Ammon's horn (tissue), 1 donor: ENCODE data around the gene HRAS.
A peak's percentile ranks its signal among the peaks of the same experiment; 100 is the strongest.

Experiments
- DNase-seq: peaks from one replicate; pipeline ENCODE4 v3.0.0-alpha.2; 2016; ENCODE audit warnings: low spot score

HRAS gene

GRCh38 chr11:494761-495536 lies 40.4 kb downstream of the HRAS start:
- peak; percentile 94 for DNase-seq

- DNase-seq: no peak
Observed at GRCh38 chr11:492427-493226, 42.7 kb downstream of the HRAS start.

- no peak for DNase-seq
Observed at GRCh38 chr11:491358-491757, 44.0 kb downstream of the HRAS start.

- DNase-seq: no peak
Observed at GRCh38 chr11:490930-491260, 44.5 kb downstream of the HRAS start.

GRCh38 chr11:490186-490929 lies 45.0 kb downstream of the HRAS start:
- DNase-seq: no peak

DNA sequence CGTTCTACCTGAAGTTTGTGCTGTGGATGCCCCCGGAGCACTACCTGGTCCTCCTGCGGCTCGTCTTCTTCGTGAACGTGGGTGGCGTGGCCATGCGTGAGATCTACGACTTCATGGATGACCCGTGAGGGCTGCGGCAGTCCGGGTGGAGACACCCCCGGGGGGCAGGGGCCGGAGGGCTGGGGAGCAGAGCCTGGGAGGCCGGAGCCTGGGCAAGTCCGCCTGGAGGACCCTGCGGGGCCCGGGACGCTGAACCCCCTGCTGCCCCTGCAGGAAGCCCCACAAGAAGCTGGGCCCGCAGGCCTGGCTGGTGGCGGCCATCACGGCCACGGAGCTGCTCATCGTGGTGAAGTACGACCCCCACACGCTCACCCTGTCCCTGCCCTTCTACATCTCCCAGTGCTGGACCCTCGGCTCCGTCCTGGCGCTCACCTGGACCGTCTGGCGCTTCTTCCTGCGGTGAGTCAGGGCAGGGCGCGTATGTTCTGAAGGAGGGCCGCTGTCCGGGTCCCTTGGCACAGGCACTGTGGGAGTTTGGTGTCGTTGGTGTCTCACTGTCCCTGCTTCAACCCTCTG lies 45.7 kb downstream of the HRAS start:
- no peak for DNase-seq

DNA sequence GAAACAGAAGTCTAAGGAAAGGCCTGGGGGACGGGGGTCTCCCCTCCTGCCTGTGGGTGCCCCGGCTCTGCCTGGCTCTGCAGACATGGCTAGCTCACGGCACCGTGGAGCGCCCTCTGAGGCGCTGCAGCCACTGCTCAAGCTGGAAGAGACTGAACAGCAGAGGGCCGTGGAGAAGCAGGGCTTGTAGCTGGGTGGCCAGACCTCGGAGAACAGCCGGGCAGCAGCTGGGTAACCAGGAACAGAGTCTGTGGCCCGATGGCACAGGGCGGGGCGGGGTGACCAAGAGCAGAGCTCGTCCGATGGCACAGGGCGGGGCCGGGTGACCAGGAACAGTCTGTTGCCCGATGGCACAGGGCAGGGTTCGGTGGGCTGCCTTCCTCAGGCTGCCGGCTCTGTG lies 46.4 kb downstream of the HRAS start:
- DNase-seq: no peak

- no peak for DNase-seq
Observed at GRCh38 chr11:488579-488978, 46.8 kb downstream of the HRAS start.

- no peak for DNase-seq
Observed at GRCh38 chr11:488062-488461, 47.3 kb downstream of the HRAS start.

DNA sequence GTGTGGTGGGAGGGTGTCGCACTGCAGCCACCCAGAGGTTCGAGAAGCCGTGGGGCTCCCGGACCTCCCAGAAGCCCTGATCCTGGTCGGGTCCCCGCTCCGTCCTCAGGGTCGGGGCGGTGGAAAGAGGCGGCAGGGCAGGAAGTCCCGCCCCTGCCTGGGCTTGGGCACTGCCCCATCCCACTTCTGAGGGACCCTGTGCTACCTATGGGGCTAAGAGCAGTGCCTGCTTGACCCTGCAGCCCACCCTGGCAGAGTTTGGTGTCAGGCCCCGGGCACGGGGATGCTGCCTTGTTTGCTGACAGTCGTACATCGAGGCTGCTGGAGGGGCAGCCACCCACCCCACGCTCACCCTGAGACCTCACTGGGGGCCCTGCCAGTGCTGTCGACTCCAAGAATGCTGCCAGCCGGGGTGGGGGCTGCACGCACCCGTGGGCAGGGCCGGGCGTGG lies 47.8 kb downstream of the HRAS start:
- DNase-seq: no peak

DNA sequence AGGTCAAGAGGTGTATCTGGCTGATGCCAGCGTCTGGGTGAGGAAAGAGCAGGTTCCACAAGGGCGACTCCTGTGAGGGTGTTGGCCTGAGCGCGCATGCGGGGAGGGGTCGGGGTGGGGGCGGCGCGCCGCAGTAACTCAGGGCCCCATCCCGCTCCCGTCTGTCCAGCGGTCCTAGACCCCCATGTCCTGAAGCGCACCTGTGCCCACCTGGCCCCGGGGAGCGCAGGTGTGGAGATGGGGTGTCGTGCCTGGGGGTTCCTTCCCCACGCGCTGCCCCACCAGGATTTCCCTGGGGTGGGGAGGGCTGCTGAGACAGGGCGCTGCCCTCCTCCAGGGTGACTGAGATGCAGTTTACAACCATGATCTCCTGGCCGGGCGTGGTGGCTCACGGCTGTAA lies 49.2 kb downstream of the HRAS start:
- no peak for DNase-seq

- no peak for DNase-seq
Observed at GRCh38 chr11:484616-485015, 50.8 kb downstream of the HRAS start.
